Keratinocyte (primary cell): Measurements from ENCODE around the gene CHRDL2. TPM values are rescaled to one million over a fixed set of nuclear protein-coding genes. Genes with fewer than 3 reads are reported as not detected.

ENCODE experiments used
- DNase-seq: peaks from one replicate; pipeline ENCODE4 v3.0.0-alpha.2; 2011; ENCODE audit warnings: low read depth, missing footprints, low spot score
- FAIRE-seq: peaks from 2 replicates; lab custom pipeline; 2011; peaks lifted over from hg19 to GRCh38; lab: Jason Lieb, UNC
- H2AFZ ChIP-seq: 2 replicates; pipeline ENCODE4 v1.6.0; 2012; ENCODE audit warnings: low read length, control low read depth, inconsistent platforms; ENCODE audit not compliant: control insufficient read depth
- H3K27ac ChIP-seq: 2 replicates; pipeline ENCODE4 v1.5.1; 2011; ENCODE audit warnings: low read length; ENCODE audit not compliant: control insufficient read depth, insufficient read depth
- H3K27me3 ChIP-seq: 3 replicates; pipeline ENCODE4 v1.6.0; 2011; ENCODE audit warnings: low read length; ENCODE audit not compliant: control insufficient read depth, insufficient read depth; ENCODE audit errors: extremely low read depth
- H3K36me3 ChIP-seq, 2 experiments: 2 replicates in 1 of 2; 3 replicates in 1 of 2; pipeline ENCODE4 v1.5.1; 2011; ENCODE audit warnings: low read length in 2 of 2, mild to moderate bottlenecking in 1 of 2; ENCODE audit not compliant: control insufficient read depth in 2 of 2, insufficient read depth in 2 of 2; ENCODE audit errors: extremely low read depth in 1 of 2
- H3K4me1 ChIP-seq: 3 replicates; pipeline ENCODE4 v1.5.1; 2011; ENCODE audit warnings: low read length; ENCODE audit not compliant: control insufficient read depth, insufficient read depth; ENCODE audit errors: extremely low read depth
- H3K4me2 ChIP-seq: 3 replicates; pipeline ENCODE4 v1.6.0; 2011; ENCODE audit warnings: low read depth, low read length; ENCODE audit not compliant: control insufficient read depth, insufficient read depth; ENCODE audit errors: extremely low read depth
- H3K4me3 ChIP-seq, 3 experiments: fragments of 200-600 bp in 1 of 3; sonication (generic) in 1 of 3; 2 replicates in 2 of 3; 3 replicates in 1 of 3; pipeline ENCODE4 v1.5.1; 2011 to 2016; ENCODE audit warnings: low read length in 3 of 3, mild to moderate bottlenecking in 3 of 3, control low read depth in 2 of 3, inconsistent platforms in 1 of 3, low read depth in 1 of 3, mixed read lengths in 1 of 3, mixed run types in 1 of 3, moderate library complexity in 1 of 3; ENCODE audit not compliant: control insufficient read depth in 2 of 3, insufficient read depth in 2 of 3; ENCODE audit errors: extremely low read depth in 1 of 3
- H3K79me2 ChIP-seq: 2 replicates; pipeline ENCODE4 v1.6.0; 2012; ENCODE audit warnings: low read length; ENCODE audit not compliant: control insufficient read depth, insufficient read depth
- H3K9ac ChIP-seq: 3 replicates; pipeline ENCODE4 v1.6.0; 2011; ENCODE audit warnings: low read length; ENCODE audit not compliant: control insufficient read depth, insufficient read depth; ENCODE audit errors: extremely low read depth
- H3K9me1 ChIP-seq: 3 replicates; pipeline ENCODE4 v1.6.0; 2011; ENCODE audit warnings: low read length; ENCODE audit not compliant: control insufficient read depth, insufficient read depth; ENCODE audit errors: extremely low read depth
- H3K9me3 ChIP-seq: 2 replicates; pipeline ENCODE4 v1.5.1; 2012; ENCODE audit warnings: low read depth, low read length; ENCODE audit not compliant: control insufficient read depth
- H4K20me1 ChIP-seq: 3 replicates; pipeline ENCODE4 v1.6.0; 2011; ENCODE audit warnings: low read length; ENCODE audit not compliant: control insufficient read depth, insufficient read depth; ENCODE audit errors: extremely low read depth
- EZH2 ChIP-seq: IDR thresholded peaks from one replicate; pipeline ENCODE4 v1.6.1; 2012; ENCODE audit warnings: inconsistent platforms, mild to moderate bottlenecking, low read length, moderate library complexity
- dilution Hi-C: fragments of 300-500 bp; cut with MboI; formaldehyde crosslinking; loops from one replicate; pipeline ENCODE4 v1.7.0; 2020; ENCODE audit warnings: low sequenced_read_pairs; ENCODE audit not compliant: extremely low pct_ligation_motif_present
- polyA plus RNA-seq, 5 experiments: library from polyadenylated mRNA; depleted of rRNA in 3 of 5; stranded (reverse) in 3 of 5; stranded (forward) in 1 of 5; unstranded in 1 of 5; fragments of >200 nt; gene quantifications; 1 replicate in 1 of 5; 2 replicates in 3 of 5; 3 replicates in 1 of 5; pipeline versions ENCODE4 v1.2.1 to v1.2.3, GENCODE V29; 2011 to 2012; ENCODE audit warnings: missing spikeins in 2 of 5, low read depth in 1 of 5, low replicate concordance in 1 of 5
- small RNA-seq, 3 experiments: library from RNA; depleted of rRNA; stranded (forward); fragments of <200 nt; gene quantifications; one replicate each; pipeline ENCODE3, GENCODE V24; 2012; ENCODE audit warnings: low read depth in 3 of 3, low replicate concordance in 1 of 3; ENCODE audit not compliant: insufficient read length in 3 of 3
- TF ChIP-seq, protein P1 (sequence below), 3 experiments: IDR thresholded peaks in 1 of 3; conservative IDR thresholded peaks in 1 of 3; optimal IDR thresholded peaks in 1 of 3; 2 replicates in 2 of 3; 3 replicates in 1 of 3; pipeline versions ENCODE3 to v1.5.1; 2011; ENCODE audit warnings: low read length in 3 of 3, mild to moderate bottlenecking in 3 of 3, moderate library complexity in 2 of 3, control low read depth in 1 of 3, inconsistent platforms in 1 of 3; ENCODE audit not compliant: insufficient read depth in 2 of 3; ENCODE audit errors: extremely low read depth in 1 of 3

Gene CHRDL2
- polyA plus RNA-seq, 1 donor (not counting 4 experiments of a cell fraction or from before 2014, with no cell fraction given), result not detected

DNA sequence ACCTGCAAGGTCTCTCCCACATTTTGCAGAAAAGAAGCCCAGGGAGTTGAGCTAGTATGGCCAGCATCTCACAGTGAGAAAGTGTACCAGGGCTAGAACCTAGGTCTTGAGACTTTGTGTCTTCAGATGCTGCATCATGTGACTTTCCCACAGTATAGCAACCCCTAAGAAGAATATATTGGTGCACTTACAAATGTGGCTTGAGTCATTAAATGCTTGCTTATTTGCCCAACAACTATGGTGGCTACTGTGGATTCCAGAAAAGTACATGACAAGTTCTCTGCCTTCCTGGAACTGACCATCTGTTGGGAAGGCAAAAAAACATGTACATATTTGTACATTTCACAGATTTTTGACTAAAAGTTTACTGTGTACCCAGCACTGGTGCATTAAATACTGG is 83.8 kb downstream of the CHRDL2 start:
- TF ChIP-seq EZH2, result no peak
- TF ChIP-seq, protein P1, sequence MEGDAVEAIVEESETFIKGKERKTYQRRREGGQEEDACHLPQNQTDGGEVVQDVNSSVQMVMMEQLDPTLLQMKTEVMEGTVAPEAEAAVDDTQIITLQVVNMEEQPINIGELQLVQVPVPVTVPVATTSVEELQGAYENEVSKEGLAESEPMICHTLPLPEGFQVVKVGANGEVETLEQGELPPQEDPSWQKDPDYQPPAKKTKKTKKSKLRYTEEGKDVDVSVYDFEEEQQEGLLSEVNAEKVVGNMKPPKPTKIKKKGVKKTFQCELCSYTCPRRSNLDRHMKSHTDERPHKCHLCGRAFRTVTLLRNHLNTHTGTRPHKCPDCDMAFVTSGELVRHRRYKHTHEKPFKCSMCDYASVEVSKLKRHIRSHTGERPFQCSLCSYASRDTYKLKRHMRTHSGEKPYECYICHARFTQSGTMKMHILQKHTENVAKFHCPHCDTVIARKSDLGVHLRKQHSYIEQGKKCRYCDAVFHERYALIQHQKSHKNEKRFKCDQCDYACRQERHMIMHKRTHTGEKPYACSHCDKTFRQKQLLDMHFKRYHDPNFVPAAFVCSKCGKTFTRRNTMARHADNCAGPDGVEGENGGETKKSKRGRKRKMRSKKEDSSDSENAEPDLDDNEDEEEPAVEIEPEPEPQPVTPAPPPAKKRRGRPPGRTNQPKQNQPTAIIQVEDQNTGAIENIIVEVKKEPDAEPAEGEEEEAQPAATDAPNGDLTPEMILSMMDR (optimal IDR thresholded peaks at IDR 0.05 in 1 of 3, IDR thresholded peaks at IDR 0.05 in 1 of 3, conservative IDR thresholded peaks at IDR 0.05 in 1 of 3; ENCODE audit: extremely low read depth in 1 of 3, insufficient read depth in 2 of 3, low read length in 3 of 3), result no peak
- dilution Hi-C loops, result no loop called here

GRCh38 chr11:74646954-74647353 is 84.3 kb downstream of the CHRDL2 start:
- Histone ChIP-seq H3K4me2 (no peak overlapping the region), H3K27ac (no peak overlapping the region), H2AFZ (no peak overlapping the region), H3K4me1 (no peaks in the 10 kb centered on the region), H3K36me3 (peaks cover 0 to 2% of the 10 kb centered on the region in 2 experiments), H3K9me1 (no peaks in the 10 kb centered on the region), H3K79me2 (no peaks in the 10 kb centered on the region), H4K20me1 (no peaks in the 10 kb centered on the region), H3K9ac (no peak overlapping the region), H3K9me3 (no peaks in the 10 kb centered on the region), H3K4me3 (no peak overlapping the region), H3K27me3 (no peaks in the 10 kb centered on the region)
- dilution Hi-C loops, result no loop called here
- FAIRE-seq (no peak), DNase-seq (no peak)
- TF ChIP-seq EZH2, result no peak
- TF ChIP-seq, protein P1 (optimal IDR thresholded peaks at IDR 0.05 in 1 of 3, IDR thresholded peaks at IDR 0.05 in 1 of 3, conservative IDR thresholded peaks at IDR 0.05 in 1 of 3; ENCODE audit: extremely low read depth in 1 of 3, insufficient read depth in 2 of 3, low read length in 3 of 3), result no peak

More for the DNA sequence above, 83.8 kb downstream of the CHRDL2 start:
- H3K4me3 ChIP-seq, result no peak overlapping the region
- no peaks in the 10 kb centered on the region for H3K27me3 ChIP-seq
- H3K79me2 ChIP-seq, result no peaks in the 10 kb centered on the region
- no peaks in the 10 kb centered on the region for H3K9me1 ChIP-seq
- H3K9me3 ChIP-seq, result no peaks in the 10 kb centered on the region
- no peak overlapping the region for H3K9ac ChIP-seq
- H2AFZ ChIP-seq, result no peak overlapping the region
- no peaks in the 10 kb centered on the region for H4K20me1 ChIP-seq
- no peaks in the 10 kb centered on the region for H3K36me3 ChIP-seq
- FAIRE-seq, result no peak
- no peaks in the 10 kb centered on the region for H3K4me1 ChIP-seq
- H3K27ac ChIP-seq, result no peak overlapping the region
- no peak overlapping the region for H3K4me2 ChIP-seq
- no peak for DNase-seq

Small RNAs within 50 kb of the gene (small RNA-seq; reads per million reads assigned to genes)
- gene MIR4696 (0 reads per million in 3 experiments), gene RANP3 (0 reads per million in 3 experiments), gene RN7SKP297 (0 reads per million in 3 experiments)

Other genes starting within 250 kb of the CHRDL2 start
- 1.2 to 2.6 TPM (median 2.3 TPM) in 3 replicates for gene LIPT2, start 237.7 kb downstream of the CHRDL2 start, polyA plus RNA-seq
- 9.1 to 16.7 TPM (median 12.0 TPM) in 3 replicates for gene POLD3, start 138.8 kb downstream of the CHRDL2 start, polyA plus RNA-seq
- 6.2 to 9.2 TPM (median 8.9 TPM) in 3 replicates for gene RNF169, start 17.4 kb upstream of the CHRDL2 start, polyA plus RNA-seq
- gene XRRA1, start 217.7 kb upstream of the CHRDL2 start, polyA plus RNA-seq, result 6.5 to 9.2 TPM (median 9.1 TPM) in 3 replicates
- gene SPCS2, start 217.8 kb upstream of the CHRDL2 start, polyA plus RNA-seq, result 58.2 to 207 TPM (median 104 TPM) in 3 replicates